HEK293 (cell line): Measurements from ENCODE around the gene DIP2A.

Source experiments
- CTCF ChIA-PET: fragments of 350-600 bp; formaldehyde crosslinking; extraction: SDS; loops from one replicate; lab custom pipeline; 2021; ENCODE audit warnings: antibody characterized with exemption; lab: Yijun Ruan, JAX
- POLR2A ChIA-PET: fragments of 300-600 bp; formaldehyde crosslinking; extraction: SDS; loops from one replicate; lab custom pipeline; 2020; ENCODE audit warnings: antibody characterized with exemption, inconsistent platforms; lab: Yijun Ruan, JAX
- H3K27ac ChIP-seq: fragments of 200-500 bp; sonication (Bioruptor generic); 2 replicates; pipeline ENCODE4 v1.5.1; 2014; ENCODE audit warnings: low read depth, low read length, control low read depth, inconsistent platforms; ENCODE audit errors: extremely low read depth
- H3K36me3 ChIP-seq, 2 experiments: fragments of 200-500 bp in 1 of 2; sonication (Bioruptor generic) in 1 of 2; 1 replicate in 1 of 2; 2 replicates in 1 of 2; pipeline ENCODE4 v1.5.1; 2014 to 2017; ENCODE audit warnings: inconsistent platforms in 2 of 2, low read length in 2 of 2; ENCODE audit not compliant: control insufficient read depth in 2 of 2, insufficient read depth in 1 of 2
- H3K4me1 ChIP-seq: fragments of 200-500 bp; sonication (Bioruptor generic); 2 replicates; pipeline ENCODE4 v1.5.1; 2014; ENCODE audit warnings: mild to moderate bottlenecking, low read length, inconsistent platforms; ENCODE audit not compliant: control insufficient read depth, insufficient read depth
- H3K4me3 ChIP-seq: 2 replicates; pipeline ENCODE4 v1.5.1; 2011; ENCODE audit warnings: low read depth, mild to moderate bottlenecking, control low read depth, low read length, moderate library complexity
- H3K9me3 ChIP-seq: fragments of 200-500 bp; sonication (Bioruptor generic); 2 replicates; pipeline ENCODE4 v1.5.1; 2014; ENCODE audit warnings: low read depth, low read length, inconsistent platforms; ENCODE audit not compliant: control insufficient read depth, insufficient read depth
- BCL11B ChIP-seq: fragments of 450-650 bp; formaldehyde crosslinking; IDR thresholded peaks from 2 replicates; pipeline ENCODE4 v1.5.1; 2016; ENCODE audit warnings: low read depth, missing biosample characterization, missing genetic modification characterization
- HIC1 ChIP-seq: fragments of 450-650 bp; formaldehyde crosslinking; IDR thresholded peaks from 2 replicates; pipeline ENCODE4 v1.5.1; 2016; ENCODE audit warnings: missing biosample characterization, missing genetic modification characterization
- PRDM4 ChIP-seq: fragments of 450-650 bp; formaldehyde crosslinking; IDR thresholded peaks from 2 replicates; pipeline ENCODE4 v1.5.1; 2017; ENCODE audit warnings: missing biosample characterization, missing genetic modification characterization
- SP2 ChIP-seq: fragments of 450-650 bp; formaldehyde crosslinking; IDR thresholded peaks from 2 replicates; pipeline ENCODE4 v1.5.1; 2016; ENCODE audit warnings: missing biosample characterization, missing genetic modification characterization
- TRIM28 ChIP-seq: IDR thresholded peaks from 2 replicates; pipeline ENCODE4 v1.6.1; 2011; ENCODE audit warnings: low read length, control low read depth, borderline replicate concordance
- ZBTB21 ChIP-seq: fragments of 450-650 bp; formaldehyde crosslinking; IDR thresholded peaks from 2 replicates; pipeline ENCODE4 v1.5.1; 2017; ENCODE audit warnings: missing biosample characterization, missing genetic modification characterization
- ZBTB44 ChIP-seq: fragments of 450-650 bp; IDR thresholded peaks from 2 replicates; pipeline ENCODE4 v1.5.1; 2018; ENCODE audit warnings: missing biosample characterization, mild to moderate bottlenecking, missing genetic modification characterization
- ZNF121 ChIP-seq: fragments of 450-650 bp; formaldehyde crosslinking; IDR thresholded peaks from 2 replicates; pipeline ENCODE4 v1.5.1; 2016; ENCODE audit warnings: missing biosample characterization, missing genetic modification characterization
- ZNF146 ChIP-seq: fragments of 450-650 bp; formaldehyde crosslinking; IDR thresholded peaks from 2 replicates; pipeline ENCODE4 v1.5.1; 2016; ENCODE audit warnings: missing biosample characterization, missing genetic modification characterization
- ZNF48 ChIP-seq: fragments of 450-650 bp; formaldehyde crosslinking; IDR thresholded peaks from 2 replicates; pipeline ENCODE4 v1.5.1; 2016; ENCODE audit warnings: missing biosample characterization, missing genetic modification characterization
- ZNF488 ChIP-seq: fragments of 450-650 bp; formaldehyde crosslinking; IDR thresholded peaks from 2 replicates; pipeline ENCODE4 v1.5.1; 2016; ENCODE audit warnings: missing biosample characterization, missing genetic modification characterization
- ZXDB ChIP-seq: fragments of 450-650 bp; formaldehyde crosslinking; IDR thresholded peaks from 2 replicates; pipeline ENCODE4 v1.5.1; 2016; ENCODE audit warnings: missing biosample characterization, missing genetic modification characterization

The DIP2A gene

GRCh38 chr21:46561445-46562090 lies 102.9 kb downstream of the DIP2A start (continued):
- TF ChIP-seq SP2 (tag by site-specific recombination) = no peak
- no peak for TF ChIP-seq ZBTB21
- no peak for TF ChIP-seq PRDM4 (tag by site-specific recombination)
- no peak for TF ChIP-seq ZNF488
- TF ChIP-seq BCL11B (tag by site-specific recombination) = no peak
- TF ChIP-seq ZNF121 (tag by site-specific recombination) = no peak
- TF ChIP-seq TRIM28 = no peak
- no peak for TF ChIP-seq ZNF48 (tag by site-specific recombination)
- TF ChIP-seq ZXDB (tag by site-specific recombination) = no peak

GRCh38 chr21:46562472-46562871 lies 103.8 kb downstream of the DIP2A start:
- no peak overlapping the region for H3K27ac ChIP-seq
- CTCF ChIA-PET = interaction anchor here (0.6 kb wide), 1 partner anchor 1358 kb away, joined by 3 read pairs; no protein-coding TSS in a partner anchor
- H3K9me3 ChIP-seq = no peaks in the 10 kb centered on the region
- H3K4me3 ChIP-seq = no peak overlapping the region
- POLR2A ChIA-PET = interaction anchor here (1.7 kb wide), 1 partner anchor 73 kb away, joined by 6 read pairs; the partner anchor contains the start of gene PRMT2
- peaks cover 10 to 88% of the 10 kb centered on the region in 2 experiments for H3K36me3 ChIP-seq
- H3K4me1 ChIP-seq = no peaks in the 10 kb centered on the region
- no peak for TF ChIP-seq ZNF146 (tag by site-specific recombination)
- TF ChIP-seq HIC1 (tag by site-specific recombination) = no peak
- TF ChIP-seq, all 188 proteins: peak for 0

- CTCF ChIA-PET = interaction anchor here (0.6 kb wide), 2 partner anchors 63 to 1359 kb away, joined by 3 read pairs; no protein-coding TSS in a partner anchor
- no peak overlapping the region for H3K27ac ChIP-seq
- H3K4me3 ChIP-seq = no peak overlapping the region
- TF ChIP-seq ZBTB44 = no peak
- TF ChIP-seq, all 188 proteins: peak for 0
- Histone ChIP-seq H3K9me3 (no peaks in the 10 kb centered on the region), H3K4me1 (no peaks in the 10 kb centered on the region), H3K36me3 (peaks cover 11 to 88% of the 10 kb centered on the region in 2 experiments)
- POLR2A ChIA-PET = interaction anchor here (0.6 to 1.7 kb wide), 2 partner anchors 9 to 72 kb away, joined by 4 to 6 read pairs; partner anchors contain the start of gene PRMT2
Measured at GRCh38 chr21:46562964-46563607, 104.4 kb downstream of the DIP2A start.
